Measurements from ENCODE around the gene RIMS4.

- TF ChIP-seq CTCF (IDR thresholded peaks at IDR 0.05): no peak
- TF ChIP-seq EZH2phosphoT487 (IDR thresholded peaks at IDR 0.05): no peak
- no peak for TF ChIP-seq EZH2 (IDR thresholded peaks at IDR 0.05)
Observed at GRCh38 chr20:44768854-44769480, 41.4 kb downstream of the RIMS4 start.

All from neural progenitor cell (in vitro differentiated cells).